Fibroblast of mammary gland (primary cell): ENCODE data around the gene PRDM16.

Experiments used
- DNase-seq: peaks from one replicate; pipeline ENCODE4 v3.0.0-alpha.2; 2010; ENCODE audit warnings: low read depth
- H3K4me3 ChIP-seq: 2 replicates; pipeline ENCODE4 v1.5.1; 2011; ENCODE audit warnings: low read depth, mild to moderate bottlenecking, low read length, moderate library complexity; ENCODE audit not compliant: control insufficient read depth
- TF ChIP-seq, protein P1 (sequence below): conservative IDR thresholded peaks from 2 replicates; pipeline ENCODE4 v1.5.1; 2011; ENCODE audit warnings: low read depth, low read length, inconsistent platforms; ENCODE audit not compliant: control insufficient read depth, insufficient read depth

The PRDM16 gene

DNA sequence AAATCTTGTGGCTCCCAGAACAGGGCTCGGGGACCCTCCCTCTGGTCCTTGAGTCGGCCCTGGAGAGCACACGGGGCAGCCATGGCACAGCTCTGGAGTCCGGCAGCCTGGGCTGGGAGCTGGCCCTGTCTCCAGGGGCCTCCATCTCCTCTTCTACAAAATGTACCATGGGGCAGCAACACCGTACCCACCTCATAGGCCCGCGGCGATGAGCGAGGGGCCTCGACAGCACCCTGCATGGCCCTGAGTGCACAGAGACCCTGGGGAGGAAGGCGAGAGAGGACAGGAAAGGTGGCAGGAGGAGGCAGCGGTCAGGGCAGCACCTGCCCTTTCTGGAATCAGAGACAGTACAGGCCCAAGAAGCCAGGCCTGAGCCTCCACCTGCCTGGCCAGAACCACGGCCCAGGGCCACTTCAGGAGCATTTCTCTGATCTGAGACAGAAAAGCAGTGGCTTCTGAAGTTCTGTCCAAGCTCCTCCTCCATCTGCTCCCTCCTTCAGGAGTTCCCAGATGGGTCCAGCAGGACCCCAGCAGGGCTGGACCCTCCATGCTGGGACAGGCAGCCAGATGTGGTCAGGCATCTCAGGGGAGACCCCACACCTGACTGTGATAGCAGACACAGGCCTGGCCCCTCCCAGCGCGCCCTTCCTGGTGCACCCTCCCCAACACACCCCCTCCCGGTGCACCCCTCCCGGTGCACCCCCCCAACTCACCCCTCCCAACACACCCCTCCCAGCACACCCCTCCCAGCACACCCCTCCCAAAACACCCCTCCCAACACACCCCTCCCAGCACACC lies 309.6 kb downstream of the PRDM16 start:
- TF ChIP-seq, protein P1, sequence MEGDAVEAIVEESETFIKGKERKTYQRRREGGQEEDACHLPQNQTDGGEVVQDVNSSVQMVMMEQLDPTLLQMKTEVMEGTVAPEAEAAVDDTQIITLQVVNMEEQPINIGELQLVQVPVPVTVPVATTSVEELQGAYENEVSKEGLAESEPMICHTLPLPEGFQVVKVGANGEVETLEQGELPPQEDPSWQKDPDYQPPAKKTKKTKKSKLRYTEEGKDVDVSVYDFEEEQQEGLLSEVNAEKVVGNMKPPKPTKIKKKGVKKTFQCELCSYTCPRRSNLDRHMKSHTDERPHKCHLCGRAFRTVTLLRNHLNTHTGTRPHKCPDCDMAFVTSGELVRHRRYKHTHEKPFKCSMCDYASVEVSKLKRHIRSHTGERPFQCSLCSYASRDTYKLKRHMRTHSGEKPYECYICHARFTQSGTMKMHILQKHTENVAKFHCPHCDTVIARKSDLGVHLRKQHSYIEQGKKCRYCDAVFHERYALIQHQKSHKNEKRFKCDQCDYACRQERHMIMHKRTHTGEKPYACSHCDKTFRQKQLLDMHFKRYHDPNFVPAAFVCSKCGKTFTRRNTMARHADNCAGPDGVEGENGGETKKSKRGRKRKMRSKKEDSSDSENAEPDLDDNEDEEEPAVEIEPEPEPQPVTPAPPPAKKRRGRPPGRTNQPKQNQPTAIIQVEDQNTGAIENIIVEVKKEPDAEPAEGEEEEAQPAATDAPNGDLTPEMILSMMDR: no peak
- DNase-seq: no peak
- H3K4me3 ChIP-seq: no peak overlapping the region

DNA sequence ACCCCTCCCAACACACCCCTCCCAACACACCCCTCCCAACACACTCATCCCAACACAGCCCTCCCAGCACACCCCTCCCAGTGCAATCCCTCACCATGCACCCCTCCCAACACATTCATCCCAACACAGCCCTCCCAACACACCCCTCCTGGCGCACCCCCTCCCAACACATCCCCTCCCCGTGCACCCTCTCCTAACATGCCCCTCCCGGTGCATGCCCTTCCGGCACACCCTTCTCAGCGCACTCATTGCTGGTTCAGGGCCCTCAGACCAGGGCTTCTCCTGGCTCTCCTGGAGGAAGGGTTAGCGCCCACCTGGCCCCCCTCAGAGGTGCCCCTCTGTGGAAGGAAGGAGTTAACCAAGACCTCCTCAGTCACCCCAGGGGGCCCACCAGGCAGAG lies 310.9 kb downstream of the PRDM16 start:
- DNase-seq: no peak
- TF ChIP-seq, protein P1: no peak
- H3K4me3 ChIP-seq: no peak overlapping the region

DNA sequence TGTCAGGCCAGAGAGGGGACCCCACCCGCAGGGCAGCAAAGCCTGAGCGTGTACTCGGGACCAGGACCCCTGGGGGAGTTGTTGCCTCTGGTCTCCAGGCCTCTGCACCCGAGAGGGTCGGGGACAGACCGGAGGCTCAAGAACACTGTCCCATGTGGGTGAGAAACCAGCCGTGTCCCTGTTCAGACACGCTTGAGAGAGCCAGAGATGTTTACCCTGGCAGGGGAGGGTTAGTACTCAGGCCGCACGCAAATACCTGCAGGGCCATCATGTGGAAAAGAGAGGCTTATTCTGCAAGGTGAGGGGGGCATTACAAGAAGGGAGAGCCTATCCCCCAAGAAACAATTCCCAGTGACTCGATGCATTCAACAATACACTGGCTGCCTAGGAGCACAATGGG lies 311.5 kb downstream of the PRDM16 start:
- DNase-seq: no peak
- no peak overlapping the region for H3K4me3 ChIP-seq

DNA sequence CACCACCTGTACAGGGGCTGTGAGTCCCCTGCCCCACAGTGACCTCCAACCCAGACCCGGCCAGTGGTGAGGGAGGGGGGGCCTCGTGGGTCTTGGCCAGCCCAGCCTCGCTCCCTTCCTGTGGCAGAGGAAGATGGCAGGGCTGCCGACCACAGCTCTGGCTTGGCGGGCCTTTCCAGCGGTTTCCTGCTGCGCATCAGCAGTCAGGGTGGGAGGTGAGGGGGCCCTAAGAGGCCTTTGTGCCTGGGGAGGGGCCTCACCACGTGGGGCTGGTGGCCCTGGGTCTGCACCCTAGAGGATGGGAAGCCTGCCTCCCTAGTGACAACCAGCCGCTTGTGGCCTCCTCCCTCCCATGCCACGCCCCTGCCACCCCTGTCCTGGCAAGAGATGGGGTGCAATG lies 312.9 kb downstream of the PRDM16 start:
- no peak for DNase-seq
- TF ChIP-seq, protein P1: no peak
- H3K4me3 ChIP-seq: no peak overlapping the region

More for the DNA sequence above, 311.5 kb downstream of the PRDM16 start:
- TF ChIP-seq, protein P1: no peak

DNA sequence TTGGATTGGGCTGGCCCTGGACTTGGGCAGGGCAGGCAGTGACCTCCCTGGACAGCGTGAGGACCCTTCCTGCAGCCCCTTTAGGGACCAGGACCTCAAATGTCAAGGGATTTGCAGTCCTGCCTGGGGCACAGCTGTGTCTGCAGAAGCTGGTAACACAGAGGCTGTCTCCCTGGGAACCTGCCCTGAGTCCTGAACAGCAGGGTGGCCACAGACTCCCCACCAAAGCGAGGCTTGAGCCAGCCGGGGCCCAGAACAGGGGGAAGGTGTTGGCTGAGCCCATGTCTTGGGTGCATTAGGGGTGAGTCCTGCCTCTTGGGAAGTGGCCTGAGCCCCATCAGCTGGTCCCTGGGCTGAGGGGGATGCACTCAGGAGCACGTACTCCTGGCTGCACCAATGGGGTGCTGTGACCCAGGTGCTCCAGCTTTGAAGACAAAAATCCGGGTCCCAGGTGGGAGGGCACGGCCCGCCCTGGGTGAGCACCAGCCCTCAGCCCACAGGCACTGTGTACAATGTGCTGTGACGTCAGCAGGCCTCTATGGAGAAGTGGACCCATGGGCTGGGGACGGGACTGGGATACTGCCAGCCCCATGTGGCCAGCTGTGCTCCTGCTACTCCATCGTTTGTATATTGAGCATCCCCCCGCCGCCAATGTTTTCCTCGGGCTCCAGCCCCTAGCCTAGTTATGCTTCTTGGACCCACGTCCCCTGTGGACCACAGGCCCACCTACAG lies 313.5 kb downstream of the PRDM16 start:
- H3K4me3 ChIP-seq: no peak overlapping the region
- TF ChIP-seq, protein P1: no peak
- DNase-seq: no peak

DNA sequence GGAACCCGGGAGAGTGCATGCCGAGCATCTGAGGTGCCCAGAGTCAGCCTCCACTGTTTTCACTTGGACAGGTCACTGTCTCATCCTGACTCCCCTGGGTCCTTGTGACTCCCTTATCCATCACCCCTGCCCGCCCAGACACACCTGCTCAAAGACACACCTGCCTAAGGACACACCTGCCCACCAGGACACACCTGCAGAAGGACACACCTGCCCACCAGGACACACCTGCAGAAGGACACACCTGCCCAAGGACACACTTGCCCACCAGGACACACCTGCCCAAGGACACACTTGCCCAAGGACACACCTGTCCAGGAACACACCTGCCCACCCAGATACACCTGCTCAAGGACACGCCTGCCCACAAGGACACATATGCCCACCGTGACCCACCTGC lies 314.7 kb downstream of the PRDM16 start:
- TF ChIP-seq, protein P1: no peak
- no peak overlapping the region for H3K4me3 ChIP-seq
- DNase-seq: no peak
